HG03175 (cell line): Measurements from ENCODE around the gene BMPR1B.

Experiments
- ATAC-seq: cut with Tn5 transposase; IDR thresholded peaks from one replicate; pipeline ENCODE4 v1.9.1; 2021; ENCODE audit warnings: mild to moderate bottlenecking, moderate library complexity; ENCODE audit not compliant: unreplicated experiment

The BMPR1B gene

GRCh38 chr4:95178938-95179337, 421.2 kb downstream of the BMPR1B start:
- ATAC-seq: no peak

GRCh38 chr4:95180531-95181242, 422.9 kb downstream of the BMPR1B start:
- no peak for ATAC-seq

GRCh38 chr4:95181243-95181995, 423.7 kb downstream of the BMPR1B start:
- ATAC-seq: no peak

GRCh38 chr4:95181996-95182306, 424.2 kb downstream of the BMPR1B start:
- no peak for ATAC-seq

- ATAC-seq: no peak
Measured at GRCh38 chr4:95183656-95184408, 426.1 kb downstream of the BMPR1B start.

GRCh38 chr4:95186666-95187065, 428.9 kb downstream of the BMPR1B start:
- no peak for ATAC-seq

GRCh38 chr4:95188701-95189370, 431.1 kb downstream of the BMPR1B start:
- no peak for ATAC-seq

GRCh38 chr4:95190751-95191436, 433.1 kb downstream of the BMPR1B start:
- no peak for ATAC-seq

GRCh38 chr4:95191537-95191936, 433.8 kb downstream of the BMPR1B start:
- ATAC-seq: no peak

GRCh38 chr4:95193391-95194224, 435.9 kb downstream of the BMPR1B start:
- no peak for ATAC-seq

- ATAC-seq: no peak
Measured at GRCh38 chr4:95197353-95197752, 439.6 kb downstream of the BMPR1B start.

GRCh38 chr4:95198961-95199360, 441.2 kb downstream of the BMPR1B start:
- no peak for ATAC-seq

GRCh38 chr4:95204267-95204844, 446.6 kb downstream of the BMPR1B start:
- no peak for ATAC-seq

- ATAC-seq: no peak
Measured at GRCh38 chr4:95204873-95205272, 447.1 kb downstream of the BMPR1B start.
